Stimulated activated effector memory CD8-positive, alpha-beta T cell treated with anti-CD3 and anti-CD28 coated beads, Interleukin-12 subunit alpha, Interleukin-12 subunit beta, amount 100 ng/mL, for 72 hours (primary cell): ENCODE data around the gene CACNB3.
"Not testable (repeated sequence)": the region's sequence is repeated elsewhere in the genome, so short reads cannot be mapped to it uniquely, and the experiment has no call there.

Experiments used
- ATAC-seq: fragments of 150-1000 bp; cut with Tn5 transposase; 2 replicates; pipeline ENCODE4 v1.10.0; 2021
- DNase-seq, 2 donors: peaks; one replicate each; pipeline ENCODE4 v3.0.0; 2021 to 2022; ENCODE audit warnings: low spot score in 2 of 2
- H3K27ac Mint-ChIP-seq: one replicate; pipeline ENCODE4 v1.8.0; 2022; ENCODE audit warnings: mild to moderate bottlenecking, mixed read lengths
- H3K36me3 Mint-ChIP-seq: one replicate; pipeline ENCODE4 v1.8.0; 2022; ENCODE audit warnings: mild to moderate bottlenecking, mixed read lengths
- H3K4me1 Mint-ChIP-seq: one replicate; pipeline ENCODE4 v1.8.0; 2022; ENCODE audit warnings: mixed read lengths
- H3K4me3 Mint-ChIP-seq: one replicate; pipeline ENCODE4 v1.8.0; 2022; ENCODE audit warnings: mild to moderate bottlenecking, mixed read lengths
- H3K9me3 Mint-ChIP-seq: one replicate; pipeline ENCODE4 v1.8.0; 2022; ENCODE audit warnings: mixed read lengths

The CACNB3 gene

GRCh38 chr12:48822711-48823110 lies 4.4 kb downstream of the CACNB3 start:
- H3K4me1 Mint-ChIP-seq = peaks cover 61% of the 10 kb centered on the region
- H3K9me3 Mint-ChIP-seq = no peaks in the 10 kb centered on the region
- ATAC-seq (no peak), DNase-seq (no peak)
- no peak overlapping the region for H3K27ac Mint-ChIP-seq
- H3K4me3 Mint-ChIP-seq = no peak overlapping the region
- H3K36me3 Mint-ChIP-seq = peaks cover 5% of the 10 kb centered on the region

DNA sequence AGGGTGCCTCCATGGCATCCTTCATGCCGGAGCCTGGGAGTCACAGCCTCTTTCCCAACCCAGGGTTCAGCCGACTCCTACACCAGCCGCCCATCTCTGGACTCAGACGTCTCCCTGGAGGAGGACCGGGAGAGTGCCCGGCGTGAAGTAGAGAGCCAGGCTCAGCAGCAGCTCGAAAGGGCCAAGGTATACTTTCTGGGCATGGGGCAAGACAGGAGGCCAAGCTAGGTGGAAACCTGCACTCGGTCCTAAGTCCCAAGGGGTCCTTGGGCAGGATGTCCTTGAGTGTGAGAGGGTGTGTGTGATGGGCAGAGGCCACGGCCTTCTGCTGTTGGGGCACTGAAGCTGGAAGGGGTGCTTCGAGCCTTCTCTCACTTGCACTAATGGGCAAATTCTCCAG lies 5.0 kb downstream of the CACNB3 start:
- Mint-ChIP-seq H3K9me3 (no peaks in the 10 kb centered on the region), H3K27ac (no peak overlapping the region), H3K4me3 (no peak overlapping the region), H3K36me3 (peaks cover 5% of the 10 kb centered on the region), H3K4me1 (peaks cover 55% of the 10 kb centered on the region)
- DNase-seq (no peak), ATAC-seq (no peak)

DNA sequence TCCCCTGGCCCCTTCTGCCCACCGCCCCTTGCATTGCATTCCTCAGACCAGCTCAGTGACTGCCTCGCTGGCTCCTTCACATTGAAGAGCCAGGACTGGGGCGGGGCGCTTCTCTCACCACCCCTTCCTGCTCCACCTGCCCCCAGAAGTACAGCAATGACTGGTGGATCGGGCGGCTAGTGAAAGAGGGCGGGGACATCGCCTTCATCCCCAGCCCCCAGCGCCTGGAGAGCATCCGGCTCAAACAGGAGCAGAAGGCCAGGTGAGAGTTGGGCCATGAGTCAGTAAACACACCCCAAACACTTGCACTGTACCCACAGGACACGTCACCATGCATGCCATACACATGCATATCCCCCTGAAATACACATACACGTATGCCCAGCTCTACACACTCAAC lies 5.8 kb downstream of the CACNB3 start:
- peak; percentile 91 for ATAC-seq
- H3K27ac Mint-ChIP-seq = no peak overlapping the region

GRCh38 chr12:48824905-48825304 lies 6.6 kb downstream of the CACNB3 start:
- Mint-ChIP-seq H3K9me3 (no peaks in the 10 kb centered on the region), H3K4me3 (no peak overlapping the region), H3K4me1 (peaks cover 42% of the 10 kb centered on the region), H3K36me3 (peaks cover 19% of the 10 kb centered on the region), H3K27ac (no peak overlapping the region)
- DNase-seq (no peak), ATAC-seq (no peak)

More for the DNA sequence above, 5.8 kb downstream of the CACNB3 start:
- Mint-ChIP-seq H3K4me3 (no peak overlapping the region), H3K4me1 (peaks cover 49% of the 10 kb centered on the region), H3K9me3 (no peaks in the 10 kb centered on the region), H3K36me3 (peaks cover 12% of the 10 kb centered on the region)
- DNase-seq = peak; percentile 27 to 73

DNA sequence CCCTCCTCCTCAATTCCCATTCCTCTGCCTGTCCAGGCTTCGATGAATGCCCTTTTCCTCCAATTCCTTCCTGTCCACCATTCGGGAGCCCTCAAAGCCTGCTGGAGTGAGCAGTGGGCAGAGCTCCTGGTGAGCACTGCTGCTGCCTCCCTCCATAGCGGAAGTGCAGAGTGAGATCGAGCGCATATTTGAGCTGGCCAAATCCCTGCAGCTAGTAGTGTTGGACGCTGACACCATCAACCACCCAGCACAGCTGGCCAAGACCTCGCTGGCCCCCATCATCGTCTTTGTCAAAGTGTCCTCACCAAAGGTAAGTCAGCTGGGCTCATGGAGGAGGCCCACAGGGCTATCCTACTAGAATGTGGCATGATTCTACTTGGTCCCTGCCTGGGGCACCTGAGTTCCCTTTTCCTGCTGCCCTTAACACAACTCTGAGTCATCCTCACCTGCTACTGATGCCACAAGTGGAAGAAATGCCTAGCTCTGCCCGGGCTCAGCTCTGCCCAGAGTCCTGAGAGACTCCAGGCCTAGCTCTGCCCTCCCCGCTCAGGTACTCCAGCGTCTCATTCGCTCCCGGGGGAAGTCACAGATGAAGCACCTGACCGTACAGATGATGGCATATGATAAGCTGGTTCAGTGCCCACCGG lies 8.0 kb downstream of the CACNB3 start:
- H3K4me1 Mint-ChIP-seq = peaks cover 34% of the 10 kb centered on the region
- H3K36me3 Mint-ChIP-seq = peaks cover 29% of the 10 kb centered on the region
- DNase-seq (no peak), ATAC-seq (no peak)
- H3K4me3 Mint-ChIP-seq = no peak overlapping the region
- no peaks in the 10 kb centered on the region for H3K9me3 Mint-ChIP-seq
- peak overlapping the region; percentile 63 for H3K27ac Mint-ChIP-seq

DNA sequence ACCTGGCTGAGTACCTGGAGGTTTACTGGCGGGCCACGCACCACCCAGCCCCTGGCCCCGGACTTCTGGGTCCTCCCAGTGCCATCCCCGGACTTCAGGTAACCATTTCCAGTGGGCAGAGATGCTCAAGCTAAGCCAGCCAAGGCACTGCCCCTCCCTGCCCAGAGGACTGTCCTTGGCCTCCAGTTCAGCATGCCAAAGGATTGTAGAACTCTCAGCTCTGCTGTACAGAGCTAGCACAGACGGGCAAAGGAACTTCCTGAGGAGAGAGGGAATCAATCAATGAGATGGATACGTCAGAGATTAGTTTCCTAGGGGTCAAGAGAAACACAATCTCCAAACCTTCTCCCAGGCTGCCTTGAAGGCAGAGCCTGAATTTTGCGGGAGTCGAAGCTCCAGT lies 8.7 kb downstream of the CACNB3 start:
- no peaks in the 10 kb centered on the region for H3K9me3 Mint-ChIP-seq
- ATAC-seq (no peak), DNase-seq (no peak)
- peaks cover 34% of the 10 kb centered on the region for H3K4me1 Mint-ChIP-seq
- peaks cover 36% of the 10 kb centered on the region for H3K36me3 Mint-ChIP-seq
- no peak overlapping the region for H3K4me3 Mint-ChIP-seq
- H3K27ac Mint-ChIP-seq = no peak overlapping the region

- Mint-ChIP-seq H3K9me3 (no peaks in the 10 kb centered on the region), H3K36me3 (peaks cover 42% of the 10 kb centered on the region), H3K27ac (no peak overlapping the region), H3K4me3 (no peak overlapping the region), H3K4me1 (peaks cover 28% of the 10 kb centered on the region)
- ATAC-seq = no peak
- no peak for DNase-seq
Observed at GRCh38 chr12:48827513-48828096, 9.3 kb downstream of the CACNB3 start.

DNA sequence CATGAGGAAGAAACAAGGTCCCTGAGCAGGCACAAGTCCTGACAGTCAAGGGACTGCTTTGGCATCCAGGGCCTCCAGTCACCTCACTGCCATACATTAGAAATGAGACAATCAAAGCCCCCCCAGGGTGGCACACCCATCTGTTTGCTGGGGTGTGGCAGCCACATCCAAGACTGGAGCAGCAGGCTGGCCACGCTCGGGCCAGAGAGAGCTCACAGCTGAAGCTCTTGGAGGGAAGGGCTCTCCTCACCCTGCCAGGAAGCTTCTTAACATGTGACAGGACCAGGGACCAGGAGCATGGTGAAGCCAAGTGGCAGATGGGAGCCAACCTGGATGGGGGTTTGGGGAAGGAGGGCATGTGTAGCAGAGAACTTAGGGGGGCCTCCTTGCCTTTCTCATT lies 10.0 kb downstream of the CACNB3 start:
- H3K9me3 Mint-ChIP-seq = no peaks in the 10 kb centered on the region
- H3K36me3 Mint-ChIP-seq = peaks cover 49% of the 10 kb centered on the region
- H3K4me1 Mint-ChIP-seq = peaks cover 28% of the 10 kb centered on the region
- H3K4me3 Mint-ChIP-seq = no peak overlapping the region
- H3K27ac Mint-ChIP-seq = peak overlapping the region; percentile 48
- no peak for ATAC-seq
- no peak for DNase-seq

- Mint-ChIP-seq H3K36me3 (peaks cover 56% of the 10 kb centered on the region), H3K4me1 (peaks cover 22% of the 10 kb centered on the region), H3K4me3 (no peak overlapping the region), H3K9me3 (no peaks in the 10 kb centered on the region), H3K27ac (peak overlapping the region; percentile 48)
- ATAC-seq (no peak), DNase-seq (no peak)
Observed at GRCh38 chr12:48828841-48829575, 10.7 kb downstream of the CACNB3 start.

- no peaks in the 10 kb centered on the region for H3K9me3 Mint-ChIP-seq
- H3K4me1 Mint-ChIP-seq = peaks cover 2% of the 10 kb centered on the region
- H3K4me3 Mint-ChIP-seq = no peak overlapping the region
- DNase-seq (no peak), ATAC-seq (no peak)
- H3K27ac Mint-ChIP-seq = no peak overlapping the region
- peaks cover 78% of the 10 kb centered on the region for H3K36me3 Mint-ChIP-seq
Observed at GRCh38 chr12:48831257-48831656, 13.0 kb downstream of the CACNB3 start.

GRCh38 chr12:48832321-48833060 lies 14.2 kb downstream of the CACNB3 start:
- Mint-ChIP-seq H3K27ac (no peak overlapping the region), H3K4me3 (no peak overlapping the region)

GRCh38 chr12:48838048-48838447 lies 19.8 kb downstream of the CACNB3 start:
- no peak for DNase-seq
- Mint-ChIP-seq H3K9me3 (no peaks in the 10 kb centered on the region), H3K27ac (peak overlapping the region; percentile 65), H3K36me3 (peaks cover 93% of the 10 kb centered on the region), H3K4me3 (no peak overlapping the region), H3K4me1 (no peaks in the 10 kb centered on the region)
- ATAC-seq = no peak

More at GRCh38 chr12:48832321-48833060, 14.2 kb downstream of the CACNB3 start:
- DNase-seq (no peak), ATAC-seq (no peak)
- Mint-ChIP-seq H3K9me3 (no peaks in the 10 kb centered on the region), H3K36me3 (peaks cover 91% of the 10 kb centered on the region), H3K4me1 (no peaks in the 10 kb centered on the region)

DNA sequence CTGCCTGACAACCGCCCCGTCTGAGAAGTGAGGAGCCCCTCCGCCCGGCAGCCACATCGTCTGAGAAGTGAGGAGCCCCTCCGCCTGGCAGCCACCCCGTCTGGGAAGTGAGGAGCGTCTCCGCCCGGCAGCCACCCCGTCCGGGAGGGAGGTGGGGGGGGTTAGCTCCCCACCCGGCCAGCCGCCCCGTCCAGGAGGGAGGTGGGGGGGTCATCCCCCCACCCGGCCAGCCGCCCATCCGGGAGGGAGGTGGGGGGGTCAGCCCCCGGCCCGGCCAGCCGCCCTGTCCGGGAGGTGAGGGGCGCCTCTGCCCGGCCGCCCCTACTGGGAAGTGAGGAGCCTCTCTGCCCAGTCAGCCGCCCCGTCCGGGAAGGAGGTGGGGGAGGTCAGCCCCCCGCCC lies 23.7 kb downstream of the CACNB3 start:
- DNase-seq, H3K4me3 Mint-ChIP-seq: not testable (repeated sequence)
- peaks cover 92% of the 10 kb centered on the region for H3K36me3 Mint-ChIP-seq

DNA sequence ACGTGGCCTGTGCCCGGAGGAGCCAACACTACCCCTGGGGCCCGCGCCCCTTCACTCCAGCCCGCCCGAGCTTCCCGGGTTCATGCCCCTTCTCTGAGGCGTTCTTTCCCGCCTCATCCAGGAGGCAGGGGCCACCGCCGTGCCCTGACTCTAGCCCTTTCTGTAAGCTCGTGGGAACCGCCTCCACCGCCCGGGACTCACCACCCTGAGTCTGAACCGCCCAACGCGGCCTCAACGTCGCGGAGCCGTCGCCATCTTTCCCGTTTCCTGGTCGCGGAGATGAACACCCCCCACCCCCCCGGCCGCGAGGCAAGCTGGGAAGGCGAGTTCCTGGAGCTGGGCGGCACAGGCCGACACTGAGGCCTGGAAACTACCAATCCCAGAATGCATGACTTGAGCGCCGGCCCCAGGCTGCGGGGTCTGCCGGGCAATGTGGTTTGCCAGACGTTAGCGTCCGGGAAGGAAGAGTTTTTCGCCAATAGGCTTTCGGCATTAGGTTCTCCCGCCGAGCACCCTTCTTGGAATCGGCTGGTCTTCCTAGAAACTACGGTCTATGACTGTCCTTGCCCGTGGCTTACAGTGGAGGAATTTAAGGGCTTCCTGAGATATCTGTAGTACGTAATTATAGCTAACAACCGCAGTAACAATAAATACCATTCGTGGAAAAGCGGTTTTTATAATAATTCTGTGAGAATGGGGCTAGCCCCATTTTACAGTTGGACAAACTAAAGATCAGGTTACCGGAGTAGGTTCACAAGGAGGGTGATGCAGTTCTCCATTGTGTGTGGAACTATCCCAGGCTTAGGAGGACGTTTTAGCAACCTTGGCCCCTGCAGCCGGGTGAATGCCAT lies 33.8 kb downstream of the CACNB3 start, which contains the start of gene DDX23:
TSS of gene DDX23 (minus strand) at position 281 of the 851 bp plus-strand sequence. CDS start 6,381 bp downstream, outside the sequence.
- H3K27ac Mint-ChIP-seq = peak within 1 kb of the TSS; percentile 99
- no peaks in the 10 kb centered on the region for H3K9me3 Mint-ChIP-seq
- H3K36me3 Mint-ChIP-seq = peaks cover 58% of the 10 kb centered on the region
- ATAC-seq (peak; percentile 96), DNase-seq (peak; percentile 72 to 94)
- H3K4me1 Mint-ChIP-seq = peaks cover 35% of the 10 kb centered on the region
- peak within 1 kb of the TSS; percentile 96 for H3K4me3 Mint-ChIP-seq

More for the DNA sequence above, 23.7 kb downstream of the CACNB3 start:
- not testable (repeated sequence) for H3K27ac Mint-ChIP-seq, H3K4me1 Mint-ChIP-seq, ATAC-seq, H3K9me3 Mint-ChIP-seq
